ENCODE measurements around the gene LY6G5C. TPM values are rescaled to one million over a fixed set of nuclear protein-coding genes. Genes with fewer than 3 reads are reported as not detected.

Gene LY6G5C
- total and polyA plus RNA-seq, 7 donors, result 0.75 to 3.2 (median 2.1) TPM

GRCh38 chr6:31691564-31692108, 10.8 kb upstream of the LY6G5C start:
- intact Hi-C loops (cut with DNase I), result no loop called here
- Histone ChIP-seq H3K27ac (no peak overlapping the region), H3K9me3 (no peaks in the 10 kb centered on the region), H3K36me3 (ENCODE audit: insufficient read depth in 1 of 2, low read depth in 1 of 2) (peaks cover 12 to 100% of the 10 kb centered on the region in 2 donors), H3K4me1 (no peaks in the 10 kb centered on the region), H3K27me3 (ENCODE audit: insufficient read depth in 3 of 3, low read length in 2 of 3) (no peaks in the 10 kb centered on the region), H3K4me3 (no peak overlapping the region)
- no peak for ATAC-seq
- 94 to 96% (median 94%) methylated on average over 12 of the region's 12 CpGs for WGBS, 3 donors
- no peak for TF ChIP-seq CTCF (IDR thresholded peaks at IDR 0.05)
- no peak for DNase-seq

GRCh38 chr6:31691078-31691463, 10.2 kb upstream of the LY6G5C start:
- Histone ChIP-seq H3K27me3 (ENCODE audit: insufficient read depth in 3 of 3, low read length in 2 of 3) (no peaks in the 10 kb centered on the region), H3K9me3 (no peaks in the 10 kb centered on the region), H3K4me3 (no peak overlapping the region), H3K4me1 (no peaks in the 10 kb centered on the region), H3K36me3 (ENCODE audit: insufficient read depth in 1 of 2, low read depth in 1 of 2) (peaks cover 12 to 100% of the 10 kb centered on the region in 2 donors), H3K27ac (no peak overlapping the region)
- DNase-seq (no peak), ATAC-seq (no peak)
- TF ChIP-seq CTCF (IDR thresholded peaks at IDR 0.05), result no peak
- intact Hi-C loops (cut with DNase I), result no loop called here
- 90 to 92% (median 90%) methylated on average over 6 of the region's 6 CpGs for WGBS, 3 donors

GRCh38 chr6:31690231-31691077, 9.6 kb upstream of the LY6G5C start:
- intact Hi-C loops (cut with DNase I), result no loop called here
- ATAC-seq, result no peak
- Histone ChIP-seq H3K4me3 (no peak overlapping the region), H3K9me3 (no peaks in the 10 kb centered on the region), H3K27me3 (ENCODE audit: insufficient read depth in 3 of 3, low read length in 2 of 3) (no peaks in the 10 kb centered on the region), H3K4me1 (no peaks in the 10 kb centered on the region), H3K27ac (no peak overlapping the region), H3K36me3 (ENCODE audit: insufficient read depth in 1 of 2, low read depth in 1 of 2) (peaks cover 12 to 100% of the 10 kb centered on the region in 2 donors)
- DNase-seq, result no peak
- 68 to 79% (median 68%) methylated on average over 10 of the region's 10 CpGs for WGBS, 3 donors
- no peak for TF ChIP-seq CTCF (IDR thresholded peaks at IDR 0.05)

- Histone ChIP-seq H3K27ac (no peak overlapping the region), H3K4me1 (no peaks in the 10 kb centered on the region), H3K27me3 (ENCODE audit: insufficient read depth in 3 of 3, low read length in 2 of 3) (no peaks in the 10 kb centered on the region), H3K9me3 (no peaks in the 10 kb centered on the region), H3K36me3 (ENCODE audit: insufficient read depth in 1 of 2, low read depth in 1 of 2) (peaks cover 12 to 98% of the 10 kb centered on the region in 2 donors), H3K4me3 (no peak overlapping the region)
- intact Hi-C loops (cut with DNase I), result loop anchor here (10.0 kb wide), 2 partner anchors 175 to 195 kb away; partner anchors contain the start of gene NEU1 (in 1 of the 2)
- 76 to 81% (median 81%) methylated on average over 11 of the region's 11 CpGs for WGBS, 3 donors
- no peak for TF ChIP-seq CTCF (IDR thresholded peaks at IDR 0.05)
- DNase-seq (no peak), ATAC-seq (no peak)
Measured at GRCh38 chr6:31689249-31690110, 8.6 kb upstream of the LY6G5C start.

Measured in psoas muscle (tissue), 8 donors.